ENCODE measurements around the gene CITED1.

DNA sequence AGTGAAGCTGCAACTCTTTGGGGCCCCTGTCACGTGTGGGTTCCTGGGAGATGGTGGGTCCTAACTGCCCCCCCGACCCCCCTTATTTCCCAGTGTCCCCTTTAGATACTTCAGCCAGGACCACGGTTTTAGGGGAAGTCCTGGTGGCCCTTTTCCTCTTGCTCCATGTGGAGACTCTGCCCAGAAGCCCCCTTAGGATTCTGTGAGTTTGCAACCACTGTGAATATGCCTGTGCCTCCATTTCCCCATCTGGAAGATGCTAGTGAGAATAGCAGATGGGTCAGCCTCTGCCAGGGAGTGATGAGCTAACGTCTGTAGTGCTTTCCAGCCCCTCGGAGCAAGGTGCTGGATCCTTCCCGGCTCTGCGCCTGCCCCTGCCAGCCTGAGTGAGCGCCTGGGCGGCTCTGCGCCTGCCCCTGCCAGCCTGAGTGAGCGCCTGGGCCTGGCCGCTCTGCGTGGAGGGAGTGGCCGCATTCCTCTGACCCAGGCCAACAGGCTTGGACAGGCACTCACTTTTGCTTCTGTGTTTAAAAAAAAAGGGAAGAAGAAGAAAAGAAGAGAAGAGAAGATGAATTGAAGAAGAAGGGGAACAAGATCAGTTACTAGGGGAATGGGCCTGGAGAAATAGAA is 6.7 kb upstream of the CITED1 start:
- TF ChIP-seq, protein P1, sequence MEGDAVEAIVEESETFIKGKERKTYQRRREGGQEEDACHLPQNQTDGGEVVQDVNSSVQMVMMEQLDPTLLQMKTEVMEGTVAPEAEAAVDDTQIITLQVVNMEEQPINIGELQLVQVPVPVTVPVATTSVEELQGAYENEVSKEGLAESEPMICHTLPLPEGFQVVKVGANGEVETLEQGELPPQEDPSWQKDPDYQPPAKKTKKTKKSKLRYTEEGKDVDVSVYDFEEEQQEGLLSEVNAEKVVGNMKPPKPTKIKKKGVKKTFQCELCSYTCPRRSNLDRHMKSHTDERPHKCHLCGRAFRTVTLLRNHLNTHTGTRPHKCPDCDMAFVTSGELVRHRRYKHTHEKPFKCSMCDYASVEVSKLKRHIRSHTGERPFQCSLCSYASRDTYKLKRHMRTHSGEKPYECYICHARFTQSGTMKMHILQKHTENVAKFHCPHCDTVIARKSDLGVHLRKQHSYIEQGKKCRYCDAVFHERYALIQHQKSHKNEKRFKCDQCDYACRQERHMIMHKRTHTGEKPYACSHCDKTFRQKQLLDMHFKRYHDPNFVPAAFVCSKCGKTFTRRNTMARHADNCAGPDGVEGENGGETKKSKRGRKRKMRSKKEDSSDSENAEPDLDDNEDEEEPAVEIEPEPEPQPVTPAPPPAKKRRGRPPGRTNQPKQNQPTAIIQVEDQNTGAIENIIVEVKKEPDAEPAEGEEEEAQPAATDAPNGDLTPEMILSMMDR (IDR thresholded peaks at IDR 0.05) = no peak
- no peak for TF ChIP-seq POLR2A (IDR thresholded peaks at IDR 0.05)
